Measurements from ENCODE around the gene GPN1.
"Not testable (repeated sequence)": the region's sequence is repeated elsewhere in the genome, so short reads cannot be mapped to it uniquely, and the experiment has no call there.

Gene GPN1

GRCh38 chr2:27627963-27628766 lies 685 bp upstream of the GPN1 start:
- no peak for DNase-seq

GRCh38 chr2:27630257-27630656 lies 1.4 kb downstream of the GPN1 start:
- DNase-seq: not testable (repeated sequence)

GRCh38 chr2:27634291-27634690 lies 5.4 kb downstream of the GPN1 start:
- no peak for DNase-seq

- no peak for DNase-seq
Observed at GRCh38 chr2:27636766-27637165, 7.9 kb downstream of the GPN1 start.

- DNase-seq: no peak
Observed at GRCh38 chr2:27638037-27638637, 9.3 kb downstream of the GPN1 start.

GRCh38 chr2:27638709-27639108 lies 9.9 kb downstream of the GPN1 start:
- DNase-seq: no peak

- no peak for DNase-seq
Observed at GRCh38 chr2:27640722-27641245, 11.9 kb downstream of the GPN1 start.

GRCh38 chr2:27645197-27645596 lies 16.3 kb downstream of the GPN1 start:
- no peak for DNase-seq

GRCh38 chr2:27647289-27647688 lies 18.4 kb downstream of the GPN1 start:
- no peak for DNase-seq

- DNase-seq: no peak
Observed at GRCh38 chr2:27647737-27648136, 18.9 kb downstream of the GPN1 start.

GRCh38 chr2:27651056-27651455 lies 22.2 kb downstream of the GPN1 start:
- DNase-seq: no peak

- DNase-seq: no peak
Observed at GRCh38 chr2:27652341-27652740, 23.5 kb downstream of the GPN1 start.

- DNase-seq: no peak
Observed at GRCh38 chr2:27652790-27653189, 23.9 kb downstream of the GPN1 start.

- no peak for DNase-seq
Observed at GRCh38 chr2:27653397-27653796, 24.5 kb downstream of the GPN1 start.

- no peak for DNase-seq
Observed at GRCh38 chr2:27655155-27655951, 26.5 kb downstream of the GPN1 start.

GRCh38 chr2:27661371-27661770 lies 32.5 kb downstream of the GPN1 start:
- DNase-seq: no peak

- DNase-seq: peak; percentile 50
Observed at GRCh38 chr2:27663285-27664153, 34.7 kb downstream of the GPN1 start, which contains the start of the genes SLC4A1AP and SUPT7L. Gene SLC4A1AP (plus strand): TSS chr2:27663889. CDS start chr2:27663915, 26 bp downstream. Gene SUPT7L (minus strand): TSS chr2:27663614. CDS start chr2:27662192, 1,422 bp downstream.

GRCh38 chr2:27664154-27664574 lies 35.3 kb downstream of the GPN1 start:
- no peak for DNase-seq

GRCh38 chr2:27664622-27665363 lies 35.9 kb downstream of the GPN1 start:
- DNase-seq: no peak

- no peak for DNase-seq
Observed at GRCh38 chr2:27667446-27667845, 38.6 kb downstream of the GPN1 start.

GRCh38 chr2:27671235-27671634 lies 42.4 kb downstream of the GPN1 start:
- DNase-seq: no peak
